Measurements from ENCODE around the gene DNTT.

DNTT gene

GRCh38 chr10:96338279-96338925 is 34.2 kb downstream of the DNTT start:
- TF ChIP-seq CTCF (IDR thresholded peaks at IDR 0.05; ENCODE audit: insufficient read depth, low read length, poor library complexity, severe bottlenecking), result no peak
- Histone ChIP-seq H3K36me3 (ENCODE audit: control insufficient read depth, insufficient read depth, low read length) (no peaks in the 10 kb centered on the region), H3K27me3 (replicated peaks; ENCODE audit: control insufficient read depth, insufficient read depth, low read length) (no peaks in the 10 kb centered on the region), H3K4me3 (replicated peaks; ENCODE audit: low read depth, low read length) (no peak overlapping the region)
- DNase-seq (ENCODE audit: extremely low read depth, insufficient read length), result no peak

- no peak for DNase-seq (ENCODE audit: extremely low read depth, insufficient read length)
- no peaks in the 10 kb centered on the region for H3K36me3 ChIP-seq (ENCODE audit: control insufficient read depth, insufficient read depth, low read length)
- H3K27me3 ChIP-seq (replicated peaks; ENCODE audit: control insufficient read depth, insufficient read depth, low read length), result no peaks in the 10 kb centered on the region
- no peak for TF ChIP-seq CTCF (IDR thresholded peaks at IDR 0.05; ENCODE audit: insufficient read depth, low read length, poor library complexity, severe bottlenecking)
- H3K4me3 ChIP-seq (replicated peaks; ENCODE audit: low read depth, low read length), result no peak overlapping the region
These were observed 35.1 kb downstream of the DNTT start for GRCh38 chr10:96339383-96339782.

- no peak overlapping the region for H3K4me3 ChIP-seq (replicated peaks; ENCODE audit: low read depth, low read length)
- no peak for DNase-seq (ENCODE audit: extremely low read depth, insufficient read length)
- H3K36me3 ChIP-seq (ENCODE audit: control insufficient read depth, insufficient read depth, low read length), result no peaks in the 10 kb centered on the region
- TF ChIP-seq CTCF (IDR thresholded peaks at IDR 0.05; ENCODE audit: insufficient read depth, low read length, poor library complexity, severe bottlenecking), result peak; percentile 86
- no peaks in the 10 kb centered on the region for H3K27me3 ChIP-seq (replicated peaks; ENCODE audit: control insufficient read depth, insufficient read depth, low read length)
These were observed 36.0 kb downstream of the DNTT start for GRCh38 chr10:96339956-96340904.

- DNase-seq (ENCODE audit: extremely low read depth, insufficient read length), result no peak
- Histone ChIP-seq H3K27me3 (replicated peaks; ENCODE audit: control insufficient read depth, insufficient read depth, low read length) (no peaks in the 10 kb centered on the region), H3K36me3 (ENCODE audit: control insufficient read depth, insufficient read depth, low read length) (no peaks in the 10 kb centered on the region), H3K4me3 (replicated peaks; ENCODE audit: low read depth, low read length) (no peak overlapping the region)
- TF ChIP-seq CTCF (IDR thresholded peaks at IDR 0.05; ENCODE audit: insufficient read depth, low read length, poor library complexity, severe bottlenecking), result no peak
These were observed 37.3 kb downstream of the DNTT start for GRCh38 chr10:96341219-96342182.

- H3K36me3 ChIP-seq (ENCODE audit: control insufficient read depth, insufficient read depth, low read length), result no peaks in the 10 kb centered on the region
- no peak for TF ChIP-seq CTCF (IDR thresholded peaks at IDR 0.05; ENCODE audit: insufficient read depth, low read length, poor library complexity, severe bottlenecking)
- DNase-seq (ENCODE audit: extremely low read depth, insufficient read length), result no peak
- no peaks in the 10 kb centered on the region for H3K27me3 ChIP-seq (replicated peaks; ENCODE audit: control insufficient read depth, insufficient read depth, low read length)
- H3K4me3 ChIP-seq (replicated peaks; ENCODE audit: low read depth, low read length), result no peak overlapping the region
These were observed 38.2 kb downstream of the DNTT start for GRCh38 chr10:96342402-96342801.

Data from GM06990 (cell line).